ENCODE data around the gene GAS7.

Gene GAS7

GRCh38 chr17:10200016-10200415, 1.6 kb upstream of the GAS7 start:
- POLR2A ChIA-PET = no interaction called here
- CTCF ChIA-PET = interaction anchor here (1.1 to 1.6 kb wide), 2 partner anchors 27 to 37 kb away, joined by 3 to 5 read pairs; no protein-coding TSS in a partner anchor
- TF ChIP-seq CTCF (IDR thresholded peaks at IDR 0.05; ENCODE audit: insufficient read depth, low read length, missing control alignments) = no peak
- no peak for DNase-seq (ENCODE audit: low read depth, low spot score)
- H3K4me3 ChIP-seq (ENCODE audit: low read depth, low read length) = no peak overlapping the region

GRCh38 chr17:10197721-10198508, 491 bp downstream of the GAS7 start:
- H3K4me3 ChIP-seq (ENCODE audit: low read depth, low read length) = peak overlapping the region; percentile 56
- TF ChIP-seq CTCF (IDR thresholded peaks at IDR 0.05; ENCODE audit: insufficient read depth, low read length, missing control alignments) = no peak
- POLR2A ChIA-PET = interaction anchor here (1.2 kb wide), 1 partner anchor 70 kb away, joined by 4 read pairs; no protein-coding TSS in a partner anchor
- CTCF ChIA-PET = interaction anchor here (0.8 to 1.5 kb wide), 2 partner anchors 29 kb away, joined by 3 read pairs; no protein-coding TSS in a partner anchor
- no peak for DNase-seq (ENCODE audit: low read depth, low spot score)

- TF ChIP-seq CTCF (IDR thresholded peaks at IDR 0.05; ENCODE audit: insufficient read depth, low read length, missing control alignments) = no peak
- peak overlapping the region; percentile 56 for H3K4me3 ChIP-seq (ENCODE audit: low read depth, low read length)
- POLR2A ChIA-PET = no interaction called here
- DNase-seq (ENCODE audit: low read depth, low spot score) = no peak
- CTCF ChIA-PET = interaction anchor here (1.5 kb wide), 1 partner anchor 29 kb away, joined by 3 read pairs; no protein-coding TSS in a partner anchor
Observed at GRCh38 chr17:10197362-10197720, 1.1 kb downstream of the GAS7 start.

GRCh38 chr17:10196941-10197340, 1.5 kb downstream of the GAS7 start:
- ChIA-PET POLR2A (no interaction called here), CTCF (interaction anchor here (1.5 kb wide), 1 partner anchor 30 kb away, joined by 3 read pairs; no protein-coding TSS in a partner anchor)
- no peak for TF ChIP-seq CTCF (IDR thresholded peaks at IDR 0.05; ENCODE audit: insufficient read depth, low read length, missing control alignments)
- no peak overlapping the region for H3K4me3 ChIP-seq (ENCODE audit: low read depth, low read length)
- no peak for DNase-seq (ENCODE audit: low read depth, low spot score)

GRCh38 chr17:10196384-10196895, 2.0 kb downstream of the GAS7 start:
- no peak for TF ChIP-seq CTCF (IDR thresholded peaks at IDR 0.05; ENCODE audit: insufficient read depth, low read length, missing control alignments)

GRCh38 chr17:10195090-10195805, 3.2 kb downstream of the GAS7 start:
- no peak for DNase-seq (ENCODE audit: low read depth, low spot score)

More at GRCh38 chr17:10196384-10196895, 2.0 kb downstream of the GAS7 start:
- POLR2A ChIA-PET = no interaction called here
- H3K4me3 ChIP-seq (ENCODE audit: low read depth, low read length) = no peak overlapping the region
- CTCF ChIA-PET = interaction anchor here (1.5 kb wide), 1 partner anchor 30 kb away, joined by 3 read pairs; no protein-coding TSS in a partner anchor
- DNase-seq (ENCODE audit: low read depth, low spot score) = no peak

More at GRCh38 chr17:10195090-10195805, 3.2 kb downstream of the GAS7 start:
- ChIA-PET CTCF (interaction anchor here (0.7 to 1.3 kb wide), 2 partner anchors 31 to 58 kb away, joined by 4 read pairs; no protein-coding TSS in a partner anchor), POLR2A (no interaction called here)
- TF ChIP-seq CTCF (IDR thresholded peaks at IDR 0.05; ENCODE audit: insufficient read depth, low read length, missing control alignments) = no peak
- no peak overlapping the region for H3K4me3 ChIP-seq (ENCODE audit: low read depth, low read length)
